A549 treated with GW870086 at 1 μM for 4 hours (cell line): ENCODE measurements around the gene THAP7. TPM values are rescaled to one million over a fixed set of nuclear protein-coding genes. Genes with fewer than 3 reads are reported as not detected.

Experiments used
- total RNA-seq: library from RNA; stranded (reverse); fragments of 200-300 nt; extraction: Qiagen RNA extraction; gene quantifications from 5 replicates; pipeline ENCODE4 v1.2.3, GENCODE V29; 2022; ENCODE audit warnings: low read depth

The THAP7 gene, protein sequence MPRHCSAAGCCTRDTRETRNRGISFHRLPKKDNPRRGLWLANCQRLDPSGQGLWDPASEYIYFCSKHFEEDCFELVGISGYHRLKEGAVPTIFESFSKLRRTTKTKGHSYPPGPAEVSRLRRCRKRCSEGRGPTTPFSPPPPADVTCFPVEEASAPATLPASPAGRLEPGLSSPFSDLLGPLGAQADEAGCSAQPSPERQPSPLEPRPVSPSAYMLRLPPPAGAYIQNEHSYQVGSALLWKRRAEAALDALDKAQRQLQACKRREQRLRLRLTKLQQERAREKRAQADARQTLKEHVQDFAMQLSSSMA
- 13.8 to 23.8 TPM (median 22.9 TPM) in 5 replicates for total RNA-seq

DNA sequence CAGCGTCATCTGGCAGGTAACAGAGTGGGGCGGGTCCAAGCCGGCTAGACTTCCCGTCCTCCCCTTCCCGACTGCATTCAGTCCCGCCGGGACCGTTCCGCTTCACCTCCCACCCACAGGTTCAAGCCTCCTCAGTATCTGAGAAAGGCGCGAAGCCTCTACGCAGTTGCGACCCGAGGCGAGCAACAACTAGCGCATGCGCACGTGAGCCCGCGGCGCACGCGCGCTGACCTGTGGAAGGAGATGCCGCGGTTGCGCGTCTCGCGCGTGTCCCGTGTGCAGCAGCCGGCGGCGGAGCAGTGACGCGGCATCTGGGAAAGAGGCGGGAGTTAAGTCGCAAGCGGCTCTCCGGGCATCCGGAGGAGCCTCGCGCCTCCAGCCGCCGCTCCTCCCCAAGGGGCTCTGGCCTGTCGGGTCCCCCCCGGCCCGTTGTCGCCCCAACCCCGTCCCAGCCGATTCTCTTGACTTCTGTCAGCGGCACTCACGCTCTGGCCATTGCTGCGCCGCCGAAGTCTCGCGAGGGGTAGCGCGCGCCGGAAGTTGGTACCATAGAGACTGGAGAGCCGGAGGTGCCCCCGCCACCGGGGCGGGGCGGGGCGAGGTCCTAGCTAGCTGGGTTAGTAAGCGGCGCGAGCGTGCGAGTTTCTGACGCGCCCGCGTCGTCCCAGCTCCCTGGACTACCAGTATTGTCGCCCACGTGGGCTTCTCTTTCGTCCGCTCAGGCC lies at the start of gene THAP7:
THAP7 (minus strand) TSS at position 518 of the 725 bp plus-strand sequence; CDS start at position 311, 207 bp downstream.

GRCh38 chr22:21045585-21046294 lies 43.8 kb upstream of the THAP7 start, which contains the start of gene LRRC74B:
LRRC74B (plus strand) TSS chr22:21045946; CDS start chr22:21045987, 41 bp downstream.

GRCh38 chr22:21032037-21032867 lies 30.3 kb upstream of the THAP7 start, which contains the start of gene SLC7A4:
SLC7A4 (minus strand) TSS chr22:21032561; CDS start chr22:21031812, 749 bp downstream.

DNA sequence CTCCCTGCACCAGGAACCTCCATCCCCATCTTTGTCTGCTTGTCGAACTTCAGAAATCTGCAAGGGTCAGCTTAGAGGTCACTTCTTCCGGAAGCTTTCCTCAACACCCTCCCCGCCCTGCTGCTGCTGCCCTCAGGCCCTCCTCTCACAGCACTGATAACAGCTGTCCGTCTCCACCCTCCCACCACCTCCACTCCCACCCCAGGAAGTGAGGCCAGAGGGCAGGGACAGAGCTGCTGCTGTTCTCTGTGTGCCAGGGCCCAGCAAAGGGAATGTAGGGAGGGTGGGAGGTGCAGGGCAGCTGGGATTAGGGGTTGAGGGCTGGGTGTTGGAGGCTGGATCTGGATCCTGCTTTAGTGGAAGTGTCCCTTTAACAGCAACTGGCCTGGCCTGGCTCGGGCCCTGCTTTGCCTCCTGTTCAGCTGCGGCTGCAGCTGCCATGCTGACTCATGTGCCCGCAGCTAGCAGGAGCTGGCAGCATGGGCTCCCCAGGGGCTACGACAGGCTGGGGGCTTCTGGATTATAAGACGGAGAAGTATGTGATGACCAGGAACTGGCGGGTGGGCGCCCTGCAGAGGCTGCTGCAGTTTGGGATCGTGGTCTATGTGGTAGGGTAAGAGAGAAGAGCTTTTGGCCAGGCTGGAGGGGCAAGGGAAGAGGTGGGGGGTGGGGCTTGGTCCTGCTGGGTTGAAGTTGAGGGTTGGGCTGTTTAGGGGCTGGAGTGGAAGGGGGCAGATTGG lies 13.0 kb upstream of the THAP7 start, which contains the start of gene P2RX6:
P2RX6 (plus strand) TSS at position 440 of the 740 bp plus-strand sequence; CDS start at position 450, 10 bp downstream.

GRCh38 chr22:20981787-20982562 lies 19.9 kb downstream of the THAP7 start, which contains the start of gene LZTR1:
LZTR1 (plus strand) TSS chr22:20982297; CDS start chr22:20982372, 75 bp downstream.

DNA sequence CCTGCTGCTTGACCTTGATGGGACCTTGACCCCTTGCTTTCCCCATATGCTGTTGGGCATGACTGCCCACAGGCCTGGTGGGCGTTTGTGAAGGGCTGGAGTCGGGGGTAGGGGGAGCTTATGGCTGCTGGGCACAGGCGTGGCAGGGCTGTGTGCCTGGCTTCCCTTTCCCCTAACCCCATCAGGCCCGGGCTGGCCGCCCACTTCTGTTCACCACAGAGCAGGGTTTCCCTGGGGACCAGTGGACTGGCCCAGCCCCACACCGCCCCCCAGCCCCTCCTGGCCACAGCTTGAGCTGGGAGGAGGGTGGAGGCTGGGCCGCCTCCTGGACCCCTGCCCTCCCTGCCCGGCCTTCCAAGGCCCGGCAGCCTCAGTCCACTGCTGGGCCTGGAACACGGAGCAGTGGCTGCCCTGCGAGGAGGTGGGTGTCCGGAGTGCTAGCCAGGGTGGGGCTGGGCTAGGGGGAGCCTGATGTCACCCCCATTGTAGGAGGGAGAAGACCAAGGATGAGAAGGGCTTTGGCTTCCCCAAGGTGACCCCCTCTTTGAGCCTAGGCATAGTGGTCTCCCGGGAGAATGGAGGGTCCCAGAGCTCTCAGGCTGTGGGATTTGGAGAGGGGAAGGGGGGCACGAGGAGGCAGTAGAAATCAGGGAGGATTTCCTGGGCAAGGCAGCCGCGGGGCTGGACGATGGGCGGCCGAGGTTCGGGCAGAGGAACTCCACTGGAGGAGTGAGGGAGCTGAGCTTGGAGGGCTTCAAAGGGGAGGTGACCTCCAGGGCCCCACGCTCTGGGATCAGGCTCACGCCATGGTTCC lies 34.8 kb downstream of the THAP7 start, which contains the start of gene AIFM3:
AIFM3 (plus strand) TSS at position 373 of the 814 bp plus-strand sequence. CDS start 690 bp downstream, outside the sequence.

Other genes with a start within 250 kb of the THAP7 start
- gene SERPIND1, start 228.0 kb downstream of the THAP7 start, total RNA-seq, result 0.09 TPM in 1 of 5 replicates, not detected in the others
- gene PI4KA, start 143.3 kb downstream of the THAP7 start, total RNA-seq, result 17.7 to 21.8 TPM (median 18.8 TPM) in 5 replicates
- gene SNAP29, start 143.1 kb downstream of the THAP7 start, total RNA-seq, result 11.0 to 19.2 TPM (median 17.4 TPM) in 5 replicates
- gene CRKL, start 84.7 kb downstream of the THAP7 start, total RNA-seq, result 21.3 to 24.7 TPM (median 23.4 TPM) in 5 replicates
- 1.5 to 3.4 TPM (median 2.8 TPM) in 5 replicates for gene AIFM3, start 34.9 kb downstream of the THAP7 start, total RNA-seq
- gene LZTR1, start 19.8 kb downstream of the THAP7 start, total RNA-seq, result 12.2 to 19.1 TPM (median 17.6 TPM) in 5 replicates
- 0.58 to 1.2 TPM (median 0.79 TPM) in 5 replicates for gene P2RX6, start 13.0 kb upstream of the THAP7 start, total RNA-seq
- not detected in 5 replicates for gene SLC7A4, start 30.4 kb upstream of the THAP7 start, total RNA-seq
- gene LRRC74B, start 43.8 kb upstream of the THAP7 start, total RNA-seq, result not detected in 5 replicates